ENCODE results near the gene TBX18. TPM values are rescaled to one million over a fixed set of nuclear protein-coding genes. Genes with fewer than 3 reads are reported as not detected.

The TBX18 gene
- total RNA-seq, 5 donors from 2014 or later (not counting 1 experiment from before 2014, with no cell fraction given): not detected

DNA sequence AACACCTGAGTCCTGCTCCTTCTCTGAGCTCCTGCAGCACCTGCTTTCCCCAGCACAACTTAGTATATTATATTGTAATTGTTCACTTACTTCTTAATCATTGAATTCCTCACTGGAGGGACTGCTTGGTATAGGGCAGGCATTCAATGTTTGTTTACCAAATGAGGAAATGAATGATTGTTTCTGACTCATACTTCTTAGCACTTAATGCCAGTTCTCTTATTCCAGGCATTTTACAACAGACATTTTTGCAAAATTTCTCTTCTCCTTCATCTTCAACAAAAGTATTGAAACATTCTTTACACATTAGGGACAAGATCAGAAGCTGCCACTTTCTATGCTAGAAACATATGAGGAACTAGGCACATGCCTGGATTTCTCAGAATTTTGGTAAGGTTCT, 119.4 kb downstream of the TBX18 start:
- Histone ChIP-seq H3K9me3 (no peaks in the 10 kb centered on the region), H3K4me3 (ENCODE audit: control insufficient read depth in 1 of 2, extremely low read depth in 1 of 2, low read length in 1 of 2) (no peak overlapping the region), H3K4me1 (ENCODE audit: control insufficient read depth in 1 of 2, extremely low read depth in 1 of 2, insufficient read depth in 2 of 2, low read length in 2 of 2) (no peaks in the 10 kb centered on the region), H3K36me3 (ENCODE audit: control insufficient read depth in 2 of 2, extremely low read depth in 1 of 2, insufficient read depth in 1 of 2, low read length in 1 of 2) (no peaks in the 10 kb centered on the region), H3K27me3 (replicated peaks in 1 of 2; ENCODE audit: control insufficient read depth in 2 of 2, extremely low read depth in 1 of 2, insufficient read depth in 2 of 2, low read length in 1 of 2) (no peaks in the 10 kb centered on the region), H3K27ac (ENCODE audit: low read length) (no peak overlapping the region)
- no peak for ATAC-seq (replicated peaks in 1 of 4)
- Mint-ChIP-seq H3K9me3 (peaks cover 0 to 3% (median 0%) of the 10 kb centered on the region in 3 donors), H3K27ac (no peak overlapping the region), H3K4me1 (no peaks in the 10 kb centered on the region), H3K27me3 (no peaks in the 10 kb centered on the region), H3K4me3 (no peak overlapping the region), H3K36me3 (no peaks in the 10 kb centered on the region)
- ChIA-PET POLR2A (no interaction called here), CTCF (no interaction called here)
- no peak for DNase-seq

DNA sequence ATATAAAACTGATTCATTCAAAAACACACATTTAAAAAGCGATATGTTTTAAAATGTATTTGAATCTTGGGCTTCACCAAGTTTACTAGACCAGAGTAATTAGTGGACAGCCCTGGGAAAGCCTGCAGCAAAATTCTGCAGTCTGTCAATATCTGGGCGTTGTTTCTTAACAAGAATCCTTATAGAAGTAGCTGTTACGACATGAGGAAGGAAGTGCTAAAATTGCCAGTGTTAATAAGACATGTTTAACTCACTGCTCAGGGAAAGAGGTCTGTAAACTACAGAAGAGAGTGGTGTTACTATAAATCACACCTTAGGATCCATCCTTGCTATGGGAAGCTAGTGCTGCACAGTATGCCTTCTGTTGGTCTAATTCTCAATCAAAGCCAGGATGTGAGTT, 120.6 kb downstream of the TBX18 start:
- Histone ChIP-seq H3K4me1 (ENCODE audit: control insufficient read depth in 1 of 2, extremely low read depth in 1 of 2, insufficient read depth in 2 of 2, low read length in 2 of 2) (no peaks in the 10 kb centered on the region), H3K9me3 (no peaks in the 10 kb centered on the region), H3K36me3 (ENCODE audit: control insufficient read depth in 2 of 2, extremely low read depth in 1 of 2, insufficient read depth in 1 of 2, low read length in 1 of 2) (no peaks in the 10 kb centered on the region), H3K4me3 (ENCODE audit: control insufficient read depth in 1 of 2, extremely low read depth in 1 of 2, low read length in 1 of 2) (no peak overlapping the region), H3K27me3 (replicated peaks in 1 of 2; ENCODE audit: control insufficient read depth in 2 of 2, extremely low read depth in 1 of 2, insufficient read depth in 2 of 2, low read length in 1 of 2) (no peaks in the 10 kb centered on the region), H3K27ac (ENCODE audit: low read length) (no peak overlapping the region)
- WGBS (ENCODE audit: insufficient coverage): no CpG with 5 or more reads among the region's 3 CpGs
- Mint-ChIP-seq H3K4me1 (no peaks in the 10 kb centered on the region), H3K36me3 (no peaks in the 10 kb centered on the region), H3K27me3 (no peaks in the 10 kb centered on the region), H3K4me3 (no peak overlapping the region), H3K9me3 (peaks cover 0 to 4% (median 0%) of the 10 kb centered on the region in 3 donors), H3K27ac (no peak overlapping the region)
- DNase-seq: no peak
- ATAC-seq (replicated peaks in 1 of 4): no peak
- ChIA-PET POLR2A (no interaction called here), CTCF (no interaction called here)

DNA sequence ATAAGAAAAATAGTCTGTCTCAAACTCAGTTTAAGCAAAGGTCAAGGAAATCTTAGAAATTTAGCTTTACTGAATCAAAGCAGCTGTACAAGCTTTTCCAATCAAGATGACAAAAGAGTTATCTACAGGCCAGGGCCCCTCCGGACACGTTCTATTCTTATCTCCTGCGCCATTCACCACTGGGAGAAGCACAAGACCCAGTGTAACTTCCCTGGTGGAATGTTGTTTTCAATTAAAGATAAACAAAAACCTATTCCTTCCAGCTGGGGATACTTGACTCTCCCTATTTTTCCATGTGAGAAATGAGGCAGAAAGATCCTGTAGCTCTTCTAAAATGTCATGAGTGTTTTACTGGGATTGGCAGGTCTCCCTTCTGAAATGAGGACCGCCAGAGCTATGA, 123.3 kb downstream of the TBX18 start:
- ChIA-PET POLR2A (no interaction called here), CTCF (interaction anchor here in 1 of 2 donors (0.6 kb wide), 1 partner anchor 173 kb away, joined by 3 read pairs; no protein-coding TSS in a partner anchor)
- H3K36me3 ChIP-seq (ENCODE audit: control insufficient read depth in 2 of 2, extremely low read depth in 1 of 2, insufficient read depth in 1 of 2, low read length in 1 of 2): no peaks in the 10 kb centered on the region
- DNase-seq (no peak), ATAC-seq (replicated peaks in 1 of 4) (no peak)
- Mint-ChIP-seq H3K9me3 (peaks cover 5 to 15% (median 11%) of the 10 kb centered on the region in 3 donors), H3K27me3 (no peaks in the 10 kb centered on the region), H3K36me3 (no peaks in the 10 kb centered on the region), H3K27ac (no peak overlapping the region), H3K4me3 (no peak overlapping the region), H3K4me1 (no peaks in the 10 kb centered on the region)
- H3K27ac ChIP-seq (ENCODE audit: low read length): no peak overlapping the region
- H3K27me3 ChIP-seq (replicated peaks in 1 of 2; ENCODE audit: control insufficient read depth in 2 of 2, extremely low read depth in 1 of 2, insufficient read depth in 2 of 2, low read length in 1 of 2): no peaks in the 10 kb centered on the region
- WGBS (ENCODE audit: insufficient coverage): no CpG with 5 or more reads among the region's 4 CpGs
- no peak overlapping the region for H3K4me3 ChIP-seq (ENCODE audit: control insufficient read depth in 1 of 2, extremely low read depth in 1 of 2, low read length in 1 of 2)
- H3K9me3 ChIP-seq: no peaks in the 10 kb centered on the region
- no peaks in the 10 kb centered on the region for H3K4me1 ChIP-seq (ENCODE audit: control insufficient read depth in 1 of 2, extremely low read depth in 1 of 2, insufficient read depth in 2 of 2, low read length in 2 of 2)

DNA sequence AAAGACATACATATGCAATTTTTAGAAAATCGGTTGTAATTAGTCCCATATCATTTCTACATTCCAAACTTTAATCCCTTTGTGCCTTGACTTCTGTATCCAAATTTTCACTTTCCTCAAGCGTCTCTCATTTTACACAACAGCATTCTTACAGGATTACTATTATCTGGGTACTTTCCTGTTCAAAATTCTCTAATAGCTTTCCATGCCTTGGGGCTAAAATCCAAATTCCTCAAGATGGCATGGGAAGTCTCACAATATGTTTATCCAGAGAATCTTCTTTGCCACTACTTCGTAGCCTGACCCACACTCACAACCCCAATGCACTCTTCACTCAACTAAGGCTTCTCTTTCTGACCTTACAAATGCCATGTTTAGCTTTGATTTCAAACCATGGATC, 125.0 kb downstream of the TBX18 start:
- CTCF ChIA-PET: no interaction called here
- Histone ChIP-seq H3K27me3 (replicated peaks in 1 of 2; ENCODE audit: control insufficient read depth in 2 of 2, extremely low read depth in 1 of 2, insufficient read depth in 2 of 2, low read length in 1 of 2) (no peaks in the 10 kb centered on the region), H3K27ac (ENCODE audit: low read length) (no peak overlapping the region), H3K36me3 (ENCODE audit: control insufficient read depth in 2 of 2, extremely low read depth in 1 of 2, insufficient read depth in 1 of 2, low read length in 1 of 2) (no peaks in the 10 kb centered on the region), H3K4me1 (ENCODE audit: control insufficient read depth in 1 of 2, extremely low read depth in 1 of 2, insufficient read depth in 2 of 2, low read length in 2 of 2) (no peaks in the 10 kb centered on the region), H3K4me3 (ENCODE audit: control insufficient read depth in 1 of 2, extremely low read depth in 1 of 2, low read length in 1 of 2) (no peak overlapping the region), H3K9me3 (no peaks in the 10 kb centered on the region)
- DNase-seq (no peak), ATAC-seq (replicated peaks in 1 of 4) (no peak)
- H3K4me1 Mint-ChIP-seq: no peaks in the 10 kb centered on the region
- H3K27me3 Mint-ChIP-seq: no peaks in the 10 kb centered on the region
- H3K27ac Mint-ChIP-seq: no peak overlapping the region
- H3K4me3 Mint-ChIP-seq: no peak overlapping the region
- H3K9me3 Mint-ChIP-seq: peaks cover 8 to 18% (median 15%) of the 10 kb centered on the region in 3 donors
- no peaks in the 10 kb centered on the region for H3K36me3 Mint-ChIP-seq
- POLR2A ChIA-PET: no interaction called here
- WGBS (ENCODE audit: insufficient coverage): 60% methylated on average over 1 of the region's 3 CpGs

DNA sequence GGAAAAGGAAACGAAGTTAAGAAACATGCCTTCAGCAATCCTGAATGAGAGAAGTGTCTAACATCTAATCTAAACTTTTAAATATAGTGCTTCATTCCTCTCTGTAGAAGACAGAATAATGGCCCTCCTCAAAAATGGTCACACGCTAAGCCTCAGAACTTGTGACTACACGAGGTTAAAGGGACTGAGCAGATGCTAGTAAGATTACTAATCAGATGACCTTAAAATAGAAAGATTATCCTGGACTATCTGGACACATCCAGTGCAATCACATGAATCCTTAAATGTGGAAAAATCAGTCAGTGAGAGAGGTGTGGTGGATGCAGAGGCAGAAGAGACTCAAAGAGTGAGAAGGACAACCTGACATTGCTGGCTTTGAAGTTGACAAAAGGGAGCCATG, 126.1 kb downstream of the TBX18 start:
- H3K27me3 Mint-ChIP-seq: no peaks in the 10 kb centered on the region
- H3K27ac ChIP-seq (ENCODE audit: low read length): no peak overlapping the region
- ATAC-seq (replicated peaks in 1 of 4): no peak
- POLR2A ChIA-PET: no interaction called here
- H3K4me1 ChIP-seq (ENCODE audit: control insufficient read depth in 1 of 2, extremely low read depth in 1 of 2, insufficient read depth in 2 of 2, low read length in 2 of 2): no peaks in the 10 kb centered on the region
- CTCF ChIA-PET: no interaction called here
- H3K4me1 Mint-ChIP-seq: no peaks in the 10 kb centered on the region
- WGBS (ENCODE audit: insufficient coverage): no CpG with 5 or more reads among the region's 3 CpGs
- no peaks in the 10 kb centered on the region for H3K27me3 ChIP-seq (replicated peaks in 1 of 2; ENCODE audit: control insufficient read depth in 2 of 2, extremely low read depth in 1 of 2, insufficient read depth in 2 of 2, low read length in 1 of 2)
- no peak for DNase-seq
- no peaks in the 10 kb centered on the region for H3K9me3 ChIP-seq
- H3K9me3 Mint-ChIP-seq: peaks cover 8 to 18% (median 18%) of the 10 kb centered on the region in 3 donors
- H3K36me3 ChIP-seq (ENCODE audit: control insufficient read depth in 2 of 2, extremely low read depth in 1 of 2, insufficient read depth in 1 of 2, low read length in 1 of 2): no peaks in the 10 kb centered on the region
- H3K4me3 ChIP-seq (ENCODE audit: control insufficient read depth in 1 of 2, extremely low read depth in 1 of 2, low read length in 1 of 2): no peak overlapping the region
- no peak overlapping the region for H3K27ac Mint-ChIP-seq
- no peaks in the 10 kb centered on the region for H3K36me3 Mint-ChIP-seq
- no peak overlapping the region for H3K4me3 Mint-ChIP-seq
